ENCODE results near the gene RBPJL.
"Not testable (repeated sequence)": the region's sequence is repeated elsewhere in the genome, so short reads cannot be mapped to it uniquely, and the experiment has no call there.

Gene RBPJL

GRCh38 chr20:45342855-45343531, 36.4 kb downstream of the RBPJL start:
- DNase-seq (ENCODE audit: low spot score) = no peak

GRCh38 chr20:45343532-45344167, 37.0 kb downstream of the RBPJL start:
- DNase-seq (ENCODE audit: low spot score) = no peak

DNA sequence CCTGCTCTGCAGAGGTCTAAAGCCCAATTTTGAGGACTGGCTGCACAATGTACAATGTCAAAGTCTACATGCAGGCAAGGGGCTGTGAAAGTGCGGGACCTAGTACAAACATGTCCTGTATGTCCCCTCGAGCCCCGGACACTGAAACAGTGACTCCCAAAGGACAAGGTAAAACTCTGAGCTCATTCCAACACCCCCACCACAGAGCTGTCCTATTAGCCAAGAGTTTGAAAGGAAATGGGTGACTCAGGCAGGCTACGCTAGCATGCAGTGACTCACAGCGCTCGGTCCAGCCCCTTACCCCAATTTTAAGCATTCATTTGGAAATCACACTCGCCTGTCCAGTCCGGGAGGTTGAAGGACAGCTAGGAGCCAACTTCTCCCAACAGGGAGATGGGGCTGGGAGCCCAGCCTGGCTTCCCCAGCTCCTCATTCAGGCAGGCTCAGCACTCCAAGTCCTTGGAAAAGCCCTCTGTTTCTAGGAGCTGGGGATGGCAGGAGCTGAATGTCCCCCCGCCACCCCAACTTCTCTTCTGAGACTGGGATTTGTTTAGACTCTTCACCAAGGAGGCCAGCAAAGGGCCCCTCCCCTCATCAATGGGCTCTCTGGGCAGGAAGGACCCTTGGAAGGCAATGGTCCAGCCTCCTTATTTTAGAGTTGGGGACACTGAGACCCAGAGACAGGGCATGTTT, 37.7 kb downstream of the RBPJL start:
- peak; percentile 53 for DNase-seq (ENCODE audit: low spot score)

DNA sequence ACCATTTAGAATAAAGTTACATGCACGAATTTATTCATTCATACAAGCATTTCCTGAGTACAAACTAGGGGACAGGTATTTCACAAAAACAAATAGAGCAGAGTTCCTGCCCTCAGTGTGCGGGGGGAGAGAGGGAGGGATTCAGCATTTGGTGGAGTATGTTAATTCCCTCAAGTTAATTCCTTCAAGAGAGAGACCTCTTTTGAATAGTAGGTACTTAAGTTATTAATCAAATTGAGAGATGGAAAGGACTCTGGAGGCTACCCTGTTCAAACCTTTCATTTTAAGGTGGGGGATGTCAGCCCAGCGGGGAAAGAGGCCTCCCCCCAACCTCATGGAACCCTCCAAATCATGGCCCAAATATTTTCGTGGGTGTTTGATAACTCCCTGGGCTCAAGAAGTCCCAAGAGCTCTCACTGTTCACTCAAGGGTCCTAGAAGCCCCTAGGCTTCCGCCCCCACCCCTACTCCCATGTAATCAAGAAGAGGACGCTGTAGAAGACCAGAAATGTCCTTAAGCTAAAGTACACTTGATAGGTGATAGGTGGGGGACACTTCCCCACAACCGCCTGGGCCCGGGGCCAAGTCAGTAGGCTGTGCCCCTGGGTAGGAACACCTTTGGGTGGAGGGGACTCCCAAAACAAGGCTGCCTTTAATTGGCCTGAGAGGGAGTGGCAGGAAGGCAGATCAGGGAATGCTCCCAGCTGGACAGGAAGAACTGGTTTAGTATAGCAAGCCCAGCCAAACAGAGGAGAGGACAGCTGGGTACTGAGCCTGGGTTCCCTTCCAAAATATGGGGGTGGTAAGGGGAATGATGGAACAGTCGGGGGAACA, 38.7 kb downstream of the RBPJL start:
- no peak for DNase-seq (ENCODE audit: low spot score)

DNA sequence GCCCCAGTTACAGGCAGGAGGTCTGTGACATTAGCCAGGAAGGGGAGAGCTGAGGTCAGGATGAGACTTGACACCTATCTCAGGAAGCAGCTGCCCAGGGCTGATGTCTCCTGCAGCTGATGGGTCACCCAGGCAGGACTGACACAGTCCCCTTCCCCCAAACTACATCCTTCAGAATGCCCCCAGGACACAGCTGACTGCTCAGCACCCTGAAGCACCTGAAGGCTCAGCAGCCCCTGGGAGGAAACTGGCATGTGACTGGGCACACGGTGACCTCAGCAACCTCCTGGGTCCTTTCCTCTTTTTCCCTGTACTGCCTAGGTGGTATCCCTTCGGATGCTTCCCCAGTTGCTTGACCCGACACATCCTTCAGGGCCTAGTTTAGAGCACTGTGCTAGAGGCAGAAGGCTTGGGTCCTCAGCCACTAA, 39.7 kb downstream of the RBPJL start:
- DNase-seq (ENCODE audit: low spot score) = no peak

- no peak for DNase-seq (ENCODE audit: low spot score)
Observed at GRCh38 chr20:45346851-45347250, 40.2 kb downstream of the RBPJL start.

- no peak for DNase-seq (ENCODE audit: low spot score)
Observed at GRCh38 chr20:45347297-45347935, 40.8 kb downstream of the RBPJL start.

GRCh38 chr20:45347936-45348778, 41.5 kb downstream of the RBPJL start, which contains the start of gene SDC4:
Gene SDC4, minus strand, starts transcription at chr20:45348424. Its CDS starts 40 bp downstream, at chr20:45348384.
- DNase-seq (ENCODE audit: low spot score) = no peak

GRCh38 chr20:45350217-45350616, 43.6 kb downstream of the RBPJL start:
- DNase-seq (ENCODE audit: low spot score) = no peak

- not testable (repeated sequence) for DNase-seq (ENCODE audit: low spot score)
Observed at GRCh38 chr20:45350795-45351194, 44.2 kb downstream of the RBPJL start.

DNA sequence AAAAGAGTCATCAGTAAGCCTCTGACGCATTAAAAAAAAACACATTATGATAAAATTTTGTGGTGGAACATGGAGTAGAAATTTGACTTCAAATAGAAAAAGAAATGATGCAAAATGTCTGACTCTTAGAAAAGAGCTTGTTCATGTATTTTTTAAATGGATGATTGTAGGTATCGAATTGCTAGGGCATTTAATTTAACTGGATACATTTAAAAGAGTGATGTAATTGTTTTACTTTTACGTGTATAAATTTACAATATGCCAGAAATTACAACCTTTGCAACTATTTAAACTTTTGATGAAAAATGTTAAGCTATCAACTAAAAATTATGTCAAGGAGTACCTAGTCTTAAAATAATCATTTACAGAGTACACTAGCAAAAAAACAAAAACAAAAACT, 46.1 kb downstream of the RBPJL start:
- DNase-seq (ENCODE audit: low spot score) = no peak

DNA sequence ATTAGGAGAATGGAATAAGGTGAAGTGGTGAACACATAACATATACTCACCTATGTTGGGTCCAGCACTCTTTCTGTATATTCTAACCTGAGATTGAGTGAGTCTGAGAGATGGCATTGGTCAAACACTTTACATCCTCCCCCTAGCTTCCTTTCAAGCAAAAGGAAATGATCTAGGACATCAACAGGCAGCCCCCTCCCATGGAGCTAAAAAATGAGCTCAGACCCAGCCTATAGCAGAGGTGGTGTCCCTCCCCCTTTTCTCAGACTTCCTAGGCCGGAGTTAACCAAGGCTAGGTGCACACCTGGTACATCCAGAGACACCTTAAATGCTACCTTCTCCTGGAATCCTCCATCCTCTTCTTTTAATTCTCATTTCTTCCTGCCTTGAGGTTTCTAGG, 47.1 kb downstream of the RBPJL start:
- no peak for DNase-seq (ENCODE audit: low spot score)

DNA sequence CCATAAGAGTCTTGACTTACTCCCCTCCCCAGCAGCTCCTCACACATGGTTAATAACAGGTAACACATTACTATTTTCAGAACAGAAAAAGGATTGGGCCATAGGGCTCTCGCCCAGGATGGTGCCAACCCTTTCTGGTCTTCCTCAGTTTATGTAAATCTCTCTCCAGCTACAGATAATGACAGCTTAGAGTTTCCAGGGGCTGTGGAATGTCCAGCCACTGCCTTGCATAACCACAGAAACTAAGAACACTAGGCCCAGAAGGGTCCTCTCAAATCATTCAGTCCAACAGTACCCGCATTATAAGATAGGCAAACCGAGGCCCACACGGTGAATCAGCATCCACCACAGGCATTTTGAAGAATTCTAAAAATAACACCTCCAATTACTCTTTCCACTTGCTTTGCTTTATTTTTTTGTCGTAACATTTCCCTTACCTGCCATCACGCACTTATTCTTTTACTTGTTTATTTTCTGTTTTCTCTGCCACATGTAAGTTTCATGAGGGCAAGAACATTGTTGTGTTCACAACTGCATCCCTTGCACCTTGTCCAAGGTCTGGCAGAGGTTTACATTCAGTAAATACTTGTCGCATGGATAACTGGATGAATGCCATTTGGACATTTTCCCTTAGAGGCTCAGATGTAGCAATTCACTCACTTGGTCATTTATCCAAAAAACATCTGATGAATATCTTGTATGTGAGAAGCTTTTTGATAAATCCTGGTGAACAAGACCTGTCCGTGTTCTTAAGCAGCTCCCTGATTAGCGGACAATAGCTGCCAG, 48.0 kb downstream of the RBPJL start:
- no peak for DNase-seq (ENCODE audit: low spot score)

DNA sequence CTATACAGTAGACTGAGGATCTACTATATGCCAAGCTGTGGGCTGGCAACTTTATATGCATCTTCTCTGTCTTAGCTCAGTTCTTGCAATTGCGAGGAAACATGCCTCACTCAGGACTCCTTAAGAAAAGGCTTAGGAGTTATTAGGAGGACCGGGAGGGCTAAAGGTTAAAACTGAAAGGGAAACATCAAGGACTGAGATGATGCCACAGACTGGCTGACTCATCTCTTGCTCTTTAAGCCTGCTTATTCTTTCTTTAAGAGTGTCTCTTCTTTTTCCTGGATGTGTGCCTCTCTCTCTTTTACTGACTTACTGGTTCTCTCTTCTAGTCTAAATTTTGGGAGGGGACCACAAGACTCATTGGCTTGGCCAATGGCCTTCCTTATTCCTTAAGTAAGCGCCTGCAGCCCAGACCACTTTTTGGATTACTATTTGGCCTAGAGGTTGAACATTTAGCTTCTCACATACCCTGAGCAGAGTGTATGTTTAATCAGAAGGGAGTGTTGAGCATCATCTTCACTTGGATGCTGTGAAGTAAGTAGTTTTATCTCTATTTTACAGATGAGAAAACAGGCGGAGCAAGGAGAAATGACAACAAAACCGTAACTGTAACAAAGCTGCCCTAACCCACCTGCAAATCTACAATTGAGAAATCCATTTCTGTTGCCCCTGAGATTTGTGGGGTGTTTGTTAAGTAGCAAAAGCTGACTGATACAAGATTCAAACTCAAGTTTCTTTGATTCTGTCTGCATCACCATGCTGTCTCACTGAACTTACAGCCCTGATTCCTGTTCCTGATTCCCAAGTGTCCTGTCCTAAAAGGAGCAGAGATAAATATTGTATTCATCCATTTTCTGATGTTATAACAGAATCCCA, 48.8 kb downstream of the RBPJL start:
- no peak for DNase-seq (ENCODE audit: low spot score)

DNA sequence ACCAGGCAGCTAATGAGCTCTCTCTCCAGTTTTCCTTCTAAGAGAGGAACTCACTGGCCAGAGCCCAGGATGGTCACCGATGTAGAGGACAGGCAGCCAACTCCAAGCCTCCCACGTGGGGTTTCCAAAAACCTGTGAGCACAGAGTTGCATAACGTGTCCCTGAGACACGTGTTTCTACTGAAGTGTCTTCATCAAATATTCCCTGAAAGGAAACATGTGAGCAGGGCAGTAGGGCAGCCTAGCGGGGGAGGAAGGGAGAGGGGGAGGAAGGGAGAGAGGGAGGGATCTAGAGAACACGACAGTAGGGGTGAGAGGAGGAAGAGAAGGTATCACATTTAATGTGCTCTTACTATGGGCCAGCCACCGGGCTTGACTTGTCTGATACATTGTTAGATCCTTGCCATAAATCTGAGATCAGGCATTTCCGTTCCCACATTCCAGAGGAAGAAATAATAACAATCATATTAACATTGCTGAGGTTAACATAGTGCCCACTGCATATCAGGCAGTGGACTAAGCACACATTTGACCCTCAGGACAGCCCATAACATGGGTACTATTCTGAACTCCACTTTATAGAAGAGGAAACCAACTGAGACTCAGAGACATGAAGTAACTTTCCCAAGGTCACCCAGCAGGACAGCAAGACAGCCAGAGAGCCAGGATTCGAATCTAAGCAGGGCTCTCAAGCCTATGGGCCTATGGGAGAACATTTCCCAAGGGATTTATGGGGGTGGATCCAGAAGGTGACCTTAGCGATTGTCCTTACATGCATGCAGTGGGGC, 51.8 kb downstream of the RBPJL start:
- DNase-seq (ENCODE audit: low spot score) = no peak

GRCh38 chr20:45359069-45359405, 52.4 kb downstream of the RBPJL start:
- DNase-seq (ENCODE audit: low spot score) = no peak

DNA sequence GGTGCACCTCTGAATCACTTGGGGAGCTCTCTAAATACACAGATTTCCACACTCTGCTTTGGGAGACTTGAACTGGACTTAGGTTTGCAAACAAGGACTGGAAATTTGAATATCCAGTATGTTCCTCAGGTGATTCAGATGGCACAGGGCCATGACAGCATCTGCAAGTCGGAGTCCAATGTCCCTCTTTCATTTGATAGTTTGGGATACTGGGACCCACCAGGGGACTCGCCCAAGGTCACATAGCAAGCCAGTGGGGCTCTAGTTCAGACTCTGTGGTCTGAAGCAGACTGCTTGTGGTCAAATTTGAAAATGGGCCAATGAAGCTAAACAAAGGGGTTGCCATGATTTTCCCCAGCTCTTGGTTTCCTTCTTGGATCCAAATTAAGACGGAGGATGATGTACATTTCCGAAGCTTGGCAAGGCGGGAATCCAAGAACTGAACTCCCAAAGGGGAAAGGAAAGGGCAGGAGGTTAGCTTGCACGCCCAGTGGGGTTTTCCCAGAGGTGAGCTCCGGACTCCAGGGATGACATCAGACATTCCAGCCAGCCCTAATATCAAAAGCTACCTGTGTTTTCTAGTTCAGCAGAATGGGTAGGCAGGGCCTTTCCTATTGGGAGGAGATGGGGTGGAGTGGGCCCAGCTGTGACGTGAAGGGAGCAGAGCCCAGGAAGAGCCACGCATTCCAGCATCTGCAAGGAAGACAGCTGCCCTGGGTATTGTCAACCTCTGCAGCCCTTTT, 52.9 kb downstream of the RBPJL start:
- DNase-seq (ENCODE audit: low spot score) = no peak

- no peak for DNase-seq (ENCODE audit: low spot score)
Observed at GRCh38 chr20:45361793-45362192, 55.2 kb downstream of the RBPJL start.

Data from globus pallidus (tissue), 1 donor.